Measurements from ENCODE around the gene CRABP2. TPM values are rescaled to one million over a fixed set of nuclear protein-coding genes. Genes with fewer than 3 reads are reported as not detected.

Gene CRABP2
- total RNA-seq, 6 experiments from 2014 or later = 0.24 TPM; not detected in 5

GRCh38 chr1:156680056-156680455 lies 25.3 kb downstream of the CRABP2 start:
- Histone ChIP-seq H3K27ac (no peak overlapping the region), H3K9me3 (no peaks in the 10 kb centered on the region), H3K4me3 (no peak overlapping the region), H3K27me3 (peaks cover 0 to 7% of the 10 kb centered on the region in 2 donors), H3K4me1 (no peaks in the 10 kb centered on the region), H3K36me3 (no peaks in the 10 kb centered on the region)
- no peak for ATAC-seq
- no peak for TF ChIP-seq CTCF (IDR thresholded peaks at IDR 0.05)
- TF ChIP-seq POLR2A (IDR thresholded peaks at IDR 0.05) = no peak
- DNase-seq = no peak
- intact Hi-C loops (cut with DNase I) = no loop called here
- 30% methylated on average over 2 of the region's 2 CpGs for WGBS (ENCODE audit: insufficient coverage, low coverage, low lambda C conversion rate, missing lambda C conversion rate)

- Histone ChIP-seq H3K4me3 (peak overlapping the region in 2 of 3 donors; percentile 35 to 36), H3K27ac (peak overlapping the region in 2 of 3 donors; percentile 6 to 29), H3K36me3 (no peaks in the 10 kb centered on the region), H3K4me1 (no peaks in the 10 kb centered on the region), H3K9me3 (no peaks in the 10 kb centered on the region), H3K27me3 (peaks cover 0 to 7% of the 10 kb centered on the region in 2 donors)
- intact Hi-C loops (cut with DNase I) = loop anchor here in 1 of 2 donors (10.0 kb wide), 1 partner anchor 53 kb away; no protein-coding TSS in a partner anchor
- DNase-seq = peak in 1 of 3 donors; percentile 52
- ATAC-seq = peak; percentile 74 to 77 (median 74)
- no peak for TF ChIP-seq POLR2A (IDR thresholded peaks at IDR 0.05)
- TF ChIP-seq CTCF (IDR thresholded peaks at IDR 0.05) = peak; percentile 65 to 76 (median 69)
- WGBS (ENCODE audit: insufficient coverage, low coverage, low lambda C conversion rate, missing lambda C conversion rate) = 3% methylated on average over 22 of the region's 22 CpGs
These were observed 27.5 kb downstream of the CRABP2 start for GRCh38 chr1:156677616-156678596.

GRCh38 chr1:156676820-156677615 lies 28.4 kb downstream of the CRABP2 start, which contains the start of gene NES:
TSS of gene NES (minus strand) at chr1:156677407. CDS start at chr1:156677264, 143 bp downstream.
- ATAC-seq = peak; percentile 37 to 66 (median 56)
- H3K36me3 ChIP-seq = no peaks in the 10 kb centered on the region
- intact Hi-C loops (cut with DNase I) = loop anchor here in 1 of 2 donors (10.0 kb wide), 1 partner anchor 52 kb away; no protein-coding TSS in a partner anchor
- peaks cover 0 to 7% of the 10 kb centered on the region in 2 donors for H3K27me3 ChIP-seq
- WGBS (ENCODE audit: insufficient coverage, low coverage, low lambda C conversion rate, missing lambda C conversion rate) = 3% methylated on average over 21 of the region's 70 CpGs
- DNase-seq = peak in 1 of 3 donors; percentile 50
- H3K27ac ChIP-seq = peak within 1 kb of the TSS; percentile 33 to 40 (median 37)
- no peaks in the 10 kb centered on the region for H3K4me1 ChIP-seq
- TF ChIP-seq CTCF (IDR thresholded peaks at IDR 0.05) (no peak), POLR2A (IDR thresholded peaks at IDR 0.05) (no peak)
- H3K4me3 ChIP-seq = peak within 1 kb of the TSS; percentile 26 to 36 (median 35)
- no peaks in the 10 kb centered on the region for H3K9me3 ChIP-seq

DNA sequence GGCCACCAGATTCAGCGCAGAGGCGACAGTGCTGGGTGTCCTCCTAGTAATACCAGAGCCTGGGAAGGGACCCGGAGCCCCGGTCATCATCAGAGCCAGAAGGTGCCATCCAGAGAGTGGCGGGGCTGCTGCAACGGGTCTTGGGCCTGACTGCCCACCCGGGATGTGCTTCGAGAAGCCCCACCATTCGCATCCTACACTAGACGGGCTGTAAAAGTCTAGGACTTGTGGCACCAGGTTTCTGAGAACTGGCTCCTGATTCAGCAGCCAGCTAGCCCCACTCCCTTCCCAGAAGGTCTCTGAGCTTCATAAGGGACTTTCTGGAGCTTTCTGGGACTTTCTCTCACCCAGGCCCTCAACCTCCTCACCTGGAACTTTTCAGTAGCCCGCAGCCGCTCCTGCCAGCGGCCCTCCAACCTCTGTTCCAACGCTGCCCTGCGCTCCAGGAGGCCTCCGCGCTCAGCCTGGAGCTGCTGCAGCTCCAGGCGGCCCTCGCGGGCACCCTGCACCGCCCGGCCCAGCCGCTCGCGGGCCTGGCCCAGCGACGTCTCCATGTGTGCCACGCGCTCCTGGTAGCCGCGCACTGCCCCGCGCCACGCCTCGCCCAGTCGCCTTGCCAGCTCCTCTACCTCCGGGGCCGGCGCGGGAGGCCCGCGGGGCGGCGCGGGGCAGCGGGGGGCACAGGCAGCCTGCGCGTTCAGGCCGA lies 29.1 kb downstream of the CRABP2 start:
- H3K27me3 ChIP-seq = peaks cover 0 to 7% of the 10 kb centered on the region in 2 donors
- DNase-seq (no peak), ATAC-seq (no peak)
- no peaks in the 10 kb centered on the region for H3K4me1 ChIP-seq
- no peaks in the 10 kb centered on the region for H3K36me3 ChIP-seq
- 15% methylated on average over 12 of the region's 49 CpGs for WGBS (ENCODE audit: insufficient coverage, low coverage, low lambda C conversion rate, missing lambda C conversion rate)
- H3K27ac ChIP-seq = peak overlapping the region in 2 of 3 donors; percentile 33 to 37
- intact Hi-C loops (cut with DNase I) = loop anchor here in 1 of 2 donors (10.0 kb wide), 1 partner anchor 51 kb away; no protein-coding TSS in a partner anchor
- TF ChIP-seq CTCF (IDR thresholded peaks at IDR 0.05) (no peak), POLR2A (IDR thresholded peaks at IDR 0.05) (no peak)
- H3K4me3 ChIP-seq = peak overlapping the region; percentile 26 to 36 (median 35)
- H3K9me3 ChIP-seq = no peaks in the 10 kb centered on the region
